Measurements from ENCODE around the gene FMN1.
"Not testable (repeated sequence)": the region's sequence is repeated elsewhere in the genome, so short reads cannot be mapped to it uniquely, and the experiment has no call there.

The FMN1 gene

GRCh38 chr15:32873284-32874114, 321.0 kb downstream of the FMN1 start:
- DNase-seq = no peak

- DNase-seq = no peak
These were observed 321.8 kb downstream of the FMN1 start for GRCh38 chr15:32872621-32873283.

- no peak for DNase-seq
These were observed 322.6 kb downstream of the FMN1 start for GRCh38 chr15:32871883-32872282.

- peak; percentile 33 for DNase-seq
These were observed 324.1 kb downstream of the FMN1 start for GRCh38 chr15:32870240-32871033.

GRCh38 chr15:32869776-32870175, 324.7 kb downstream of the FMN1 start:
- DNase-seq = no peak

- DNase-seq = no peak
These were observed 327.2 kb downstream of the FMN1 start for GRCh38 chr15:32867313-32867626.

- no peak for DNase-seq
These were observed 327.8 kb downstream of the FMN1 start for GRCh38 chr15:32866454-32867312.

GRCh38 chr15:32864841-32865240, 329.7 kb downstream of the FMN1 start:
- DNase-seq = no peak

- no peak for DNase-seq
These were observed 330.5 kb downstream of the FMN1 start for GRCh38 chr15:32864051-32864450.

- DNase-seq = peak; percentile 2
These were observed 332.8 kb downstream of the FMN1 start for GRCh38 chr15:32861761-32862160.

- DNase-seq = no peak
These were observed 333.3 kb downstream of the FMN1 start for GRCh38 chr15:32861174-32861573.

GRCh38 chr15:32859996-32860395, 334.5 kb downstream of the FMN1 start:
- no peak for DNase-seq

GRCh38 chr15:32859251-32859650, 335.3 kb downstream of the FMN1 start:
- no peak for DNase-seq

- no peak for DNase-seq
These were observed 336.8 kb downstream of the FMN1 start for GRCh38 chr15:32857732-32858131.

GRCh38 chr15:32856753-32857152, 337.8 kb downstream of the FMN1 start:
- no peak for DNase-seq

GRCh38 chr15:32855942-32856341, 338.6 kb downstream of the FMN1 start:
- DNase-seq = no peak

GRCh38 chr15:32853592-32853991, 340.9 kb downstream of the FMN1 start:
- DNase-seq = no peak

GRCh38 chr15:32852771-32853170, 341.7 kb downstream of the FMN1 start:
- no peak for DNase-seq

GRCh38 chr15:32852017-32852416, 342.5 kb downstream of the FMN1 start:
- no peak for DNase-seq

GRCh38 chr15:32851572-32851971, 342.9 kb downstream of the FMN1 start:
- no peak for DNase-seq

- no peak for DNase-seq
These were observed 344.5 kb downstream of the FMN1 start for GRCh38 chr15:32849769-32850668.

- DNase-seq = not testable (repeated sequence)
These were observed 347.8 kb downstream of the FMN1 start for GRCh38 chr15:32846671-32847070.
